IPS DF 6.9 (cell line): ENCODE measurements around the gene DTNB.
"Not testable (repeated sequence)": the region's sequence is repeated elsewhere in the genome, so short reads cannot be mapped to it uniquely, and the experiment has no call there.

Experiments
- DNase-seq: peaks from one replicate; pipeline ENCODE4 v3.0.0-alpha.2; 2013; ENCODE audit warnings: low read depth, low spot score
- H3K27ac ChIP-seq: one replicate; pipeline ENCODE4 v1.5.1; 2013; ENCODE audit warnings: low read length, control low read depth
- H3K27me3 ChIP-seq: 2 replicates; pipeline ENCODE4 v1.6.1; 2013; ENCODE audit warnings: mild to moderate bottlenecking, low read length; ENCODE audit not compliant: control insufficient read depth, insufficient read depth
- H3K36me3 ChIP-seq: 2 replicates; pipeline ENCODE4 v1.6.1; 2013; ENCODE audit warnings: low read length; ENCODE audit not compliant: control insufficient read depth, insufficient read depth
- H3K4me1 ChIP-seq: 2 replicates; pipeline ENCODE4 v1.6.1; 2013; ENCODE audit warnings: low read length; ENCODE audit not compliant: control insufficient read depth, insufficient read depth
- H3K4me3 ChIP-seq: 2 replicates; pipeline ENCODE4 v1.5.1; 2013; ENCODE audit warnings: mild to moderate bottlenecking, low read length
- H3K9me3 ChIP-seq: 2 replicates; pipeline ENCODE4 v1.6.1; 2013; ENCODE audit warnings: low read length, inconsistent platforms; ENCODE audit not compliant: control insufficient read depth, insufficient read depth
- WGBS: extraction: QIAGEN DNeasy Blood & Tissue Kit; methylation state at CpG from one replicate; pipeline ENCODE4 v1.1.7; 2013; ENCODE audit warnings: mixed read lengths, missing lambda C conversion rate; ENCODE audit not compliant: insufficient read length, insufficient coverage; 5-methylcytosine and 5-hydroxymethylcytosine counted together

DTNB gene

GRCh38 chr2:25673300-25674076 lies at the start of gene DTNB:
Gene DTNB, minus strand, starts transcription at chr2:25673577. Its CDS starts 20,917 bp downstream, at chr2:25652660.
- no peaks in the 10 kb centered on the region for H3K36me3 ChIP-seq
- no peak within 1 kb of the TSS for H3K27ac ChIP-seq
- no peak for DNase-seq
- peaks cover 8% of the 10 kb centered on the region for H3K4me1 ChIP-seq
- H3K27me3 ChIP-seq, result no peaks in the 10 kb centered on the region; the same call in 1 of the 2 replicates
- H3K4me3 ChIP-seq, result peak within 1 kb of the TSS; percentile 95
- no peaks in the 10 kb centered on the region for H3K9me3 ChIP-seq
- no CpG with 5 or more reads among the region's 111 CpGs for WGBS

- no peak overlapping the region for H3K4me3 ChIP-seq
- no peak overlapping the region for H3K27ac ChIP-seq
- no CpG with 5 or more reads among the region's 3 CpGs for WGBS
- no peaks in the 10 kb centered on the region for H3K9me3 ChIP-seq
- no peaks in the 10 kb centered on the region for H3K36me3 ChIP-seq
- DNase-seq, result no peak
- H3K27me3 ChIP-seq, result no peaks in the 10 kb centered on the region
- no peaks in the 10 kb centered on the region for H3K4me1 ChIP-seq
Observed at GRCh38 chr2:25722224-25722623, 48.8 kb upstream of the DTNB start.

- Histone ChIP-seq H3K4me3 (no peak overlapping the region), H3K9me3 (no peaks in the 10 kb centered on the region), H3K27me3 (no peaks in the 10 kb centered on the region), H3K4me1 (no peaks in the 10 kb centered on the region), H3K36me3 (no peaks in the 10 kb centered on the region), H3K27ac (no peak overlapping the region)
- no peak for DNase-seq
- WGBS, result no CpG with 5 or more reads among the region's 1 CpG
Observed at GRCh38 chr2:25720575-25720974, 47.2 kb upstream of the DTNB start.

- Histone ChIP-seq H3K9me3 (no peaks in the 10 kb centered on the region), H3K4me1 (no peaks in the 10 kb centered on the region), H3K27me3 (no peaks in the 10 kb centered on the region), H3K4me3 (no peak overlapping the region), H3K36me3 (no peaks in the 10 kb centered on the region), H3K27ac (no peak overlapping the region)
- no peak for DNase-seq
- WGBS, result no CpG with 5 or more reads among the region's 1 CpG
Observed at GRCh38 chr2:25714740-25715139, 41.4 kb upstream of the DTNB start.

- Histone ChIP-seq H3K27me3 (no peaks in the 10 kb centered on the region), H3K9me3 (no peaks in the 10 kb centered on the region), H3K4me1 (no peaks in the 10 kb centered on the region), H3K27ac (no peak overlapping the region), H3K36me3 (no peaks in the 10 kb centered on the region), H3K4me3 (no peak overlapping the region)
- no CpG with 5 or more reads among the region's 5 CpGs for WGBS
- DNase-seq, result no peak
Observed at GRCh38 chr2:25712455-25712854, 39.1 kb upstream of the DTNB start.

GRCh38 chr2:25711675-25712354 lies 38.4 kb upstream of the DTNB start:
- H3K27me3 ChIP-seq, result no peaks in the 10 kb centered on the region
- no peaks in the 10 kb centered on the region for H3K9me3 ChIP-seq
- no peak overlapping the region for H3K4me3 ChIP-seq
- no CpG with 5 or more reads among the region's 12 CpGs for WGBS
- H3K27ac ChIP-seq, result no peak overlapping the region
- H3K36me3 ChIP-seq, result no peaks in the 10 kb centered on the region
- DNase-seq, result no peak
- no peaks in the 10 kb centered on the region for H3K4me1 ChIP-seq

- DNase-seq, result no peak
- no peaks in the 10 kb centered on the region for H3K4me1 ChIP-seq
- no peak overlapping the region for H3K4me3 ChIP-seq
- no peaks in the 10 kb centered on the region for H3K9me3 ChIP-seq
- no peaks in the 10 kb centered on the region for H3K36me3 ChIP-seq
- H3K27me3 ChIP-seq, result no peaks in the 10 kb centered on the region
- WGBS, result no CpG with 5 or more reads among the region's 3 CpGs
- H3K27ac ChIP-seq, result no peak overlapping the region
Observed at GRCh38 chr2:25710750-25711149, 37.4 kb upstream of the DTNB start.

GRCh38 chr2:25709349-25709748 lies 36.0 kb upstream of the DTNB start:
- Histone ChIP-seq H3K4me3 (no peak overlapping the region), H3K4me1 (no peaks in the 10 kb centered on the region), H3K27me3 (no peaks in the 10 kb centered on the region), H3K27ac (no peak overlapping the region), H3K36me3 (no peaks in the 10 kb centered on the region), H3K9me3 (no peaks in the 10 kb centered on the region)
- no CpG with 5 or more reads among the region's 2 CpGs for WGBS
- DNase-seq, result no peak

GRCh38 chr2:25707927-25708590 lies 34.7 kb upstream of the DTNB start:
- Histone ChIP-seq H3K27me3 (no peaks in the 10 kb centered on the region), H3K36me3 (no peaks in the 10 kb centered on the region), H3K4me1 (no peaks in the 10 kb centered on the region), H3K27ac (no peak overlapping the region), H3K9me3 (no peaks in the 10 kb centered on the region), H3K4me3 (no peak overlapping the region)
- no peak for DNase-seq
- WGBS, result no CpG with 5 or more reads among the region's 5 CpGs

- not testable (repeated sequence) for H3K4me1 ChIP-seq, DNase-seq, H3K9me3 ChIP-seq, H3K27me3 ChIP-seq, H3K4me3 ChIP-seq, H3K27ac ChIP-seq, H3K36me3 ChIP-seq
- no CpG with 5 or more reads among the region's 33 CpGs for WGBS
Observed at GRCh38 chr2:25705575-25705974, 32.2 kb upstream of the DTNB start.
